ENCODE results near the gene UBFD1.
"Not testable (repeated sequence)": the region's sequence is repeated elsewhere in the genome, so short reads cannot be mapped to it uniquely, and the experiment has no call there.

The UBFD1 gene

GRCh38 chr16:23609929-23610328, 52.4 kb downstream of the UBFD1 start:
- DNase-seq = no peak

GRCh38 chr16:23610905-23611304, 53.4 kb downstream of the UBFD1 start:
- not testable (repeated sequence) for DNase-seq

GRCh38 chr16:23611936-23612335, 54.4 kb downstream of the UBFD1 start:
- DNase-seq = no peak

GRCh38 chr16:23615805-23616204, 58.3 kb downstream of the UBFD1 start:
- no peak for DNase-seq

All from fibroblast of skin of back (primary cell).